HG02642 (cell line): Measurements from ENCODE around the gene SLC16A5.

Experiments used
- ATAC-seq: cut with Tn5 transposase; IDR thresholded peaks from one replicate; pipeline ENCODE4 v1.9.1; 2021; ENCODE audit warnings: mild to moderate bottlenecking; ENCODE audit not compliant: unreplicated experiment, poor library complexity

The SLC16A5 gene

DNA sequence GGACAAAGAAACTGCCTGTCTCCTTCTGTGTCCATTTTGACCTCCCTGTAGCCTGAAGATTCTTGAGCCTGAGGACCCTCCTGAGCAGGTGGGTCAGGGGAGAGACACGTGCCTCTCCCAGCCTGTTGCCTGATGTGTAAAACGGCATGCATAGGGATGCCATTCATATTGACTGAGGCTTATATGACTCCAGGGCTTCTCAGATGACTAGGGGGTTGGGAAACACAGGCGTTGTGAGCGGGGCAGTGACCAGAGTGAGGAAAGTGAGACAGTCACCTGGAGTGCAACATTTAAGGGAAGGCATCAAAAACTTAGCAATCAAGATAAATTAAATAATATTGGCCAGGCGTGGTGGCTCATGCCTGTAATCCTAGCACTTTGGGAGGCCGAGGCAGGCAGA, 5.1 kb upstream of the SLC16A5 start:
- no peak for ATAC-seq

DNA sequence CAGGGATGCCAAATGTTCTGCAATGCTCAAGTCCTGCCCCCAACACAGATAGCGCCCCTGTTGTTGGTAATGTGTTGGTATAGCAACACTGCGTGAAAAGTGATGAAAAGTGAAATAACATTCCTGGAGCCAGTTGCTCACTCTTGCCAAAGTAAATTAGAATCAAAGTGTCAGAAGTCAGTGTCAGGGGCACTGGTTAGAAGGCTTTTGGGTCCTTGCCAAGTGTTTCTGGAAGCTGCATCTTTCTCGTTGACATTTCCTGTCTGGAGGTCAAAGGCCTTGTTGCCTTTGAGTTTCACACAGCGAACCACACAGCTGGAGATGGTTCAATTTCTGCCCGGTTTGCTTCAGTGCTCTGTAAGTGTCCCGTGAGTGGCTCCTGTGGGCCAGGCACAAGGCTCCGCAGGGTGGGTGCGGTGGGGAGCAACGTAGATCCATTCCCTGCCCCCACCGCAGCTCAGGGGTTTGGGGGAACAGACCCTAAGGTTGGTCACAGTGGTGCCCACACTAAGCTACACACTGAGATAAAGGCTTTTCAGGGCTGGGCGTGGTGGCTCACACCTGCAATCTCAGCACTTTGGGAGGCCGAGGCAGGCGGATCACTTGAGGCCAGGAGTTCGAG, 3.6 kb upstream of the SLC16A5 start:
- ATAC-seq = no peak

DNA sequence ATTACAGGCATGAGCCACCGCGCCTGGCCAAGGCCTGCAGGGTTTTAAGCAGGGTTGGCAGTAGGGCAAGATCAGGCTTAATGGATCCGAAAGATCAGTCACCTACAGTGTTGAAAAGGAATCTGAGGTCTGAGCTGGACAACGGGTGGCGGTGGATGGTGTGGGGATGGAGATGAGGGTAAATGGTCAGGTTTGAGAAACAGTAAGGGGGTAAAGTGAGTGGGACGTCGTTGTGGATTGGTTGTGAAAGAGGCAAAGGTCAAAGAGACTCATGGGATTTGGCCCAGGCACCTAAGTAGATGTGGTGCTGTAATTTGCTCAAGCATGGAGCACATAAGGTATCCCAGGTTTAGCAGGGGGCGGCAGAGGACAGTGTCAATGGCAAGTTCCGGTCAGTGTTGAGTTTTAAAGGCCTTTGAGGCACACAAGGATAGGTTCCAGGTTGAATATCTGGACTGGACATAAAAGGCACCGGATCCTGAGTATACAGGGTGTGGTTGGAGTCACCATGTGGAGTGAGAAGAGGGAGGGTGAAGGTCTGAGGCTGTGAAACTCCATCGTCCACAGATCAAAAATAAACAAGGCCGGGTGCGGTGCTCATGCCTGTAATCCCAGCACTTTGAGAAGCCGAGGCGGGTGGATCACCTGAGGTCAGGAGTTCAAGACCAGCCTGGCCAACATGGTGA, 1.1 kb upstream of the SLC16A5 start:
- ATAC-seq = no peak

DNA sequence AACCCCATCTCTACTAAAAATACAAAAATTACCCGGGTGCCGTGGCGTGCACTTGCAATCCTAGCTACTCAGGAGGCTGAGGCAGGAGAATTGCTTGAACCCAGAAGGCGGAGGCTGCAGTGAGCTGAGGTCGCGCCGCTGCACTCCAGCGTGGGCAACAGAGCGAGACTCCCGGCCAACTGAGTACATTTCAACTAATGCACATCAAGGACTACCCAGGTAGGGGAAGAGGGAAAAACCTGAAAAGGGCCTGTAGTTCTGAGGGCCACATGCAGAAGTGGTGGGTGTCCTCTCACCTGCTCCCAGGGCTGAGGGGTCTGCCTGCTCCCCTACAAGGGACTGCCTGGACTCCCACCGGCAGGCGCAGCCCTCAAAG, 584 bp upstream of the SLC16A5 start:
- no peak for ATAC-seq

DNA sequence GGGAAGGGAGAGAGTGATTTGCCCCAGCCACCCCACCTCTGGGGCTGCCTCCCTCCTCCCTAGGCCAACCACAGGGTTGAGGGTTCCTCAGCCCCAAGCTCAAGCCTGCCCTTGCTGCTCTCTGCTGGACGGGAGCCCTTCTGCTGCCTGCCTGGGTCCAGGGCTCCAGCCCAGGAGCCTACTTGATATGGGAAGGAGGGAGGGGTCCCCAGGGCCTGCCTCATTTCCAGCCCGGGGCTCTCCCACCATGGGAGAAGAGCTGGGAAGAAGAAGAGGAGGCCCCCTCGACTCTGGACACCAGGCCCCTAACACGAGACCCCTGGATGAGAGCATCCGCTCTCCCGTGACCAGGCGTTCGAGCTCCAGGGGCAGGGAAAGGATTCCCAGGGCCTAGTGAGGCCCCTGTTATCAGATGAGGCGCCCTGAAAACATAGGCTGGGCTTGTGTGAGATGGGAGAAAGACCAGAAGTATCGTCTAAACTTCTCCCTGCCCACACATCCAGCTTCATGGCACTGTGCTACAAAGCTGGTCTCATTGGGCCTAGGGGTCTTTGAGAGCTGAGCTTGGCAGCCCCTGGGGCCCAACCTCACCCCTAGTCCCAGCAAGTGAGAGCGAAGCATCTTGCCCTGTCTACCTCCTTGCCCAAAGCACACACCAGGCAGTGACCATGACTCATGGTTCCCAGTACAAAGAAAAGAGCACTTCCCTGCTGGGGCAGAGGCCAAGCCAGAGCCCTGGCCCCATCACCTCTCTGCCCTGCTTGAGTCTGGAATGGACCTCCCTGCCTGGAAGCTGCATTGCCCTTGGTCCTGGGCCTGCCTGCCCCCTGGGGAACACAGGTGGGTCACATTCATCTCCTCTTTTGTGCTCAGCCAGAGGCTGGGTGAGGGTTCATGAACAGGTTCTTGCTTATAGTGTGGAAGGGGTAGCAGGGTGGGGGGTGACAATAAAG, 987 bp downstream of the SLC16A5 start:
- ATAC-seq = peak; percentile 10

DNA sequence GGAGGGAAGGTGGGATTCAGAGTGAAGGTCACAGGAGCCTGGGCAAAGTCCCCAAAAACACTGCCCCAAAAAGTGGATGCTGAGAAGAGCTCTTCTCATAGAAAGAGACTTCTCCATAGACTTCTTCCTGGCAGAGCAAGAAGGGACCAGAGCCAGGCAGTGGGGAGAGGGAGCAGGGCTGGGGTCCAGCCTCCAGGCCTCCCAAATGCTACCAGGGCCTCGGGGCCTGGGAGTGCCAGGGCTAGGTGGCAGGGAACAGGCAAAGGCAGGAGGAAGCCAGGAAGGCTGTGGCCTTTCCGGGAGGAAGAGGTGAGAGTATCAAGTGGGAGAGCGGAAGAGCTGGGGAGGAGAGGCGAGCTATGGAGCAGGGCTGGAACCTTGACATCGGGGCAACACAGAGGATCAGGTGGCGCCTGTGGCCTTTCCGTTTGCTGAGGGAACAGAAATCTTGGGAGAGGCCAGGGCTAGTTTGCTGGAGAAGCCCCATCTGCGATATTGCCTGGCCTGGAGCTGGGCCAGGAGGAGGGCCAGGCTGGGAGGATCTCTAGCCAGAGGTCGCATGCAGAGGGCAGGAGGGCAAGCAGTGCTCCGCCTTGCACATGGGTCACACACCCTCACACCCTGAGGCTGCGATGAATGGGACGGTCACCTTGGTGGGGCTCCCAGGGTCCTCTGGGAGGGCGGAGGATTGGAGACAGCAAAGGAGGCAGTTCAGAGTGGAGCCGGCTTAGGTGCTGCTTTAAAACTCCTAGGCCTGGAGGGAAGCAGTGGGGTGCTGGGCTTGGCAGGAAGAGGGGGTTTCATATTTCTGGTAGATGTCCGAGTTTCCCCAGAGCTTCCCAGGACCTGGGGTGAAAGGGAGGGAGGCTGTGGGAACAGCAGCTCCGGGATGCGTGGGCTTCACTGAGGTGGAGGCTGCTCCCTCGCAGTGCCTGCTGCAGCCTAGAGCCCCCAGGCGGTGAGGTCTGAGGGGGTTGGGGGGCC, 3.4 kb downstream of the SLC16A5 start:
- no peak for ATAC-seq

DNA sequence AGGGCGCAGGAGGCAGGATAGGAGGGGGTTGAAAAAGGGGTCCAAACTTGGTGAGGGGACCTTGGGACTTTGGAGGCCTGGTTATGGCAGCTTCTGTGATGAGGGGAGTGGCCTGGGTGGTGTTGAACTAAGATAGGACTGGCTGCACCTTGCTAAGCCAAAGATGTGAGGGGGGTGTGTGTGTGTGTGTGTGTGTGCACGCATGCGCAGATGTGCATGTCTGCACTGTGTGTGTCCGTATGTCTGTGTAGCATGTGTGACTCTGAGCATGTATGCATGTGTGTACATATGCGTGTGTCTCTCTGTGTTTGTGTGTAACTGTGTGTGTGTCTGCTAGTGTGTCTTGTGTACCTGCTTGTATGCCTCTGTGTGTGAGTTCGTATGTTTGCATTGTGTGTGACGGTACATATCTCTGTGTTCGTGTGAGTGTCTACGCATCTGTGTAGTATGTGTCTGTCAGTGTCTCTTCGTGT, 4.1 kb downstream of the SLC16A5 start:
- no peak for ATAC-seq

DNA sequence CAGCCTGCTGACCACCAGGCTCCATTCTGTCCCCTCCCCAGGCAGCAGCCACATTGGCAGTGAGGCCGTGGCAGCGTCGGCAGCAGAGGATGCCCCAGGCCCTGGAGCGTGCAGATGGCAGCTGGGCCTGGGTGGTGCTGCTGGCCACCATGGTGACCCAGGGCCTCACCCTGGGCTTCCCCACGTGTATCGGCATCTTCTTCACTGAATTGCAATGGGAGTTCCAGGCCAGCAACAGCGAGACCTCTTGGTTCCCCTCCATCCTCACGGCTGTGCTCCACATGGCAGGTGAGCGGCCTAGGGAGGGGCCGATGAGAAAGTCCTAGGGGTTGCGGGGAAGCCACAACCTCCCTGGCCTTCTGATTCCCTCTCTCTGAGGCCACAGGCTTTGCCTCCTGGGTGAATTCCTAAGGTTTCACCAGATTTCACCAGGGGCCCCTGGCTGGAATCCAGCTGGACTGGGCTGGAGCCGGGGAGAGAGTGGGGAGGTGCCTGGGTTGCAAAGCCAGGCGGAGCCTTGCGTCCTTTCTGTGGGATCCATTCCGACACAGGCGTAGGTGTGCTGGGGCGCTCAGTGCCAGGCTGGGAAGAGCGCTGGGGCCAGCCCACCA, 5.9 kb downstream of the SLC16A5 start:
- ATAC-seq = no peak

DNA sequence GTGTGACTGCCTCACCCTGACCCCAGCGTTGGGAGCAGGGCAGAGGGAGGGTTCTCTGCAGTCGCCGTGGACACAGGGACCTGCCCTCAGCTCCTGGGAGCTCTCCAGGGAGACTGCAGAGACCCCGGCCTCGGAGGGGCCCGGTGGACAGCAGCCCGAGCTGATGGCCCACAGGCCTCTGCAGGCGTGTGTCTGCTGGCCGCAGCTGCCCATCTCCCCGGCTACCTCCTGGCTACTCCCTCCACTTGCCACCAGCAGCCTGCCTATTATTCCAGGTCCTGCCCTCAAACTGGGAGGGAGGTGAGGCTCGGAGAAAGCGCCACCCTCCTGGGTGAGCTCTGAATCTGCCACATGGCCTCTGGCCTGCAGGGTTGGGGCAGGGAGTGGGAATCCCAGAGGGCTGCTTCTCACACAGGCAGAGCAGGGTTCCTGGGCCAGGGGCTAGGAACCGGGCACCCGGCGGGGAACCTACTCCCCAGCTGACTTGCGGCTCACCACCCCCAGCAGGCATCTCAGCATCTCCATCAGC, 7.2 kb downstream of the SLC16A5 start:
- no peak for ATAC-seq

DNA sequence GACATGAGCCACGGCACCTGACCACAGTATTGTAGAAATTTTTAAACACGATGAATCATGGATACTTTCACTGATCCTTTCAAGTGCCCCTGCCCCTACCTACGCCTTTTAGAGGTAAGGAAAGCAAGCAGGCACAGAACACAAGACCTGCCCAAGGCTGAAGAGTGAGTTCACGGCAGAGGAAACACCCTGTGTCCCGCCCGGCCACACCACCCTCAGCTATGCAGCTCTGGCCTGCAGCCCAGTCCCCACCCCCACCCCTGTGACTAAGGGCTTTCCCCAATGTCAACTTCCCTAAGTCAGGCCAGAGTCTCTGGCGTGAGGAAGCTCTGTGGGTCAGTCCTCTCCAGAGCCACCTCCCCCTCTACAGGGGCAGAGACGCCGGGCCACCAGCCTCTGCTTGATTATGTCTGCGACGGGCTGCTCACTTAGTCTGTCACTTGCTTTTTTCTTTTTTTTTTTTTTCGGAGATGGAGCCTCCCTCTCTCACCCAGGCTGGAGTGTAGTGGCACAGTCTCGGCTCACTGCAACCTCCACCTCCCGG, 8.4 kb downstream of the SLC16A5 start:
- no peak for ATAC-seq

DNA sequence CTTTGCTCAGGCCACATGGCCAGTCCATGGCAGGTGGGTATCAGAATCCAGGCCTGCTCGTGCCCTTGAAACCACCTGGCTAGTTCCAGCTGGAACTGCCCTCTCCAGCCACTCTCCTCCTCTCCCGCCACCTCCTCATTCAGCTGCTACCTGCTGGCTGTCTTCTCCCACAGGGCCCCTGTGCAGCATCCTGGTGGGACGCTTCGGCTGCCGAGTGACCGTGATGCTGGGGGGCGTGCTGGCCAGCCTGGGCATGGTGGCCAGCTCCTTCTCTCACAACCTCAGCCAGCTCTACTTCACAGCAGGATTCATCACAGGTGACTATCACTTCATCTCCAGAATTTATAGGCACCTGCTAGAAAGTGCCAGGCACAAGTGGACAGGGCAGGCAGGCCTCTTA, 10.1 kb downstream of the SLC16A5 start:
- no peak for ATAC-seq

DNA sequence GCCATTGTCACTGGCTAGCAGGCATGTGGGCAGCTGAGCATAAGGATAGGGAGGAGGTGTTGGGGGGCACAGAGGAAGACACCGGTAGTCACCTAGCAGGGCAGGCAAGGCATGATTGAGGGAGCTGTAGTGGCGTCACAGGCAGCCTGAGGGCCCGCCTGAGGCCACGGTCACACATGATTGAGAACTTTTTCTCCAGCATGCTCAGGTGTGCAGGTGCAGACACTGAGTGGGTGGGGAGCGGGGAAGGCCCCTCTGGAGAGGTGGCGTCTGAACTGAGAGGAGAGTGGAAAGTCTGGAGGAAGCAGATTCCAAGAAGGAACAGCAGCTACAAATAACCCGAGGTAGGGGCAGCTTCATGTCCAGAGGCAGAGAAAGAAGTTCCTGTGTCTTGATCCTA, 11.1 kb downstream of the SLC16A5 start:
- ATAC-seq = no peak

DNA sequence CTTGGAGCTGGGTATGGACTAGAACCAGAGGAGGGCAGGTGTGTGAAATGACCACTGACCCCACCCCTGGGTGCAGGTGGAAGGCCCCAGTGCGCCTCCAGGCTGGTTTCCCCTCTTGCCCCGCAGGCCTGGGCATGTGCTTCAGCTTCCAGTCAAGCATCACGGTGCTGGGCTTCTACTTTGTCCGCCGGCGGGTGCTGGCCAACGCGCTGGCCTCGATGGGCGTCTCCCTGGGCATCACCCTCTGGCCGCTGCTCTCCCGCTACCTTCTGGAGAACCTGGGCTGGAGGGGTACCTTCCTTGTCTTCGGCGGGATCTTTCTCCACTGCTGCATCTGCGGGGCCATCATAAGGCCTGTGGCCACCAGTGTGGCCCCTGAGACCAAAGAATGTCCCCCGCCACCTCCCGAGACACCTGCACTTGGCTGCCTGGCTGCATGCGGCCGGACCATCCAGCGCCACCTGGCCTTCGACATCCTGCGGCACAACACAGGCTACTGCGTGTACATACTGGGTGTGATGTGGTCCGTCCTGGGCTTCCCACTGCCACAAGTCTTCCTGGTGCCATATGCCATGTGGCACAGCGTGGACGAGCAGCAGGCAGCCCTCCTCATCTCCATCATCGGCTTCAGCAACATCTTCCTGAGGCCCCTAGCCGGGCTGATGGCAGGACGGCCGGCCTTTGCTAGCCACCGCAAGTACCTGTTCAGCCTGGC, 12.3 kb downstream of the SLC16A5 start:
- no peak for ATAC-seq

DNA sequence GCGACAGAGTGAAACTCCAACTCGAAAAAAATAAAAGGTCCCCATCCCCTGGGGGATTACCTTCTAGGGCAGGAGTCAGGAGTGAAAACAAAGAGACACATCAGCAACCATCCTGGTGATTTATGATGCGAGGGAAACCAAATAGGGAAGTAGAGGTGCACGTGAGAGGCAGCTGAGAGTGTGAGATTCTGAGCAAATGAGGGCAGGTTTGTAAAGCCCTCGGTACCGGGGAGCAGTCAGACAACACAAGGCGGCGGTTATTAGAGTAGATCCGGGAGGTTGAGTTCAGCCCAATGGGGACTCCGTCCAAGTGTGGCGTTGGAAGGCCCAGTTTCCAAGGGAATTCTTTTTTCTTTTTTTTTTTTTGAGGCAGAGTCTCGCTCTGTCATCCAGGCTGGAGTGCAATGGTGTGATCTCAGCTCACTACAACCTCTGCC, 14.6 kb downstream of the SLC16A5 start:
- ATAC-seq = peak; percentile 40

DNA sequence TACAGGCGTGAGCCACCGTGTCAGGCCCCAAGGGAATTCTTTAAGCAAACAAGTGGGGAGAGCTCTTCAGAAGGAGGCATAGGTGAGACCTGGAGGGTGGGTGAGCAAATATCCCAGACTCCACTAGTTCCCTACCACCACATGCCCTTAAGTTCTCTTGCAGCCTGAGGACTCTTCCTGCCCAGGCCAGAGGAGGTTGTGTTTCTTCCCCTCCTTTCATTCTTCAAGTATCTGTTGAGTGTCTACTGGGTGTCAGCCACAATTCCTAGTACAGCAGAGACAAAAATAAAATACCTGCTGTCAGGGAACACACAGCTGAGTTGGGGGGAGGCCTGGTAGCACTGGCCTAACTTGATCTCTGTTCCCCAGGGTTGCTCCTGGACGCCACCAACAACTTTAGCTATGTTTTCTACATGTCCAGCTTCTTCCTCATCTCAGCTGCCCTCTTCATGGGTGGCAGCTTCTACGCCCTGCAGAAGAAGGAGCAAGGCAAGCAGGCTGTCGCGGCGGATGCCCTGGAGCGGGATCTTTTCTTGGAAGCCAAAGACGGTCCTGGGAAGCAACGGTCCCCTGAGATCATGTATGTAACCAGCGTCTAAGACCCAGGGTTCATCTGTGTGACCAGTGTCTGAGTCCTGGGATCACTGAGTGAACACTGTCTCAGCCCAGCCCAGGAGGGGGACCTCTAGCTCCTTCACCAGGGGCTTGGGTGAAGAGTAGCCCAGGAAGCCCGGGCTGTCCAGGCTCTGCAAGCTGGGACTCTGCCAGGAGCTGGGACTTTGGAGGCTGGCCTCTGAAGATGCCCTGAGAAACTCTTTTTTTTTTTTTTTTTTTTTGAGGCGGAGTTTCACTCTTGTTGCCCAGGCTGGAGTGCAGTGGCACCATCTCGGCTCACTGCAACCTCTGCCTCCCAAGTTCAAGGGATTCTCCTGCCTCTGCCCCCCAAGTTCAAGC, 16.1 kb downstream of the SLC16A5 start:
- ATAC-seq = no peak

DNA sequence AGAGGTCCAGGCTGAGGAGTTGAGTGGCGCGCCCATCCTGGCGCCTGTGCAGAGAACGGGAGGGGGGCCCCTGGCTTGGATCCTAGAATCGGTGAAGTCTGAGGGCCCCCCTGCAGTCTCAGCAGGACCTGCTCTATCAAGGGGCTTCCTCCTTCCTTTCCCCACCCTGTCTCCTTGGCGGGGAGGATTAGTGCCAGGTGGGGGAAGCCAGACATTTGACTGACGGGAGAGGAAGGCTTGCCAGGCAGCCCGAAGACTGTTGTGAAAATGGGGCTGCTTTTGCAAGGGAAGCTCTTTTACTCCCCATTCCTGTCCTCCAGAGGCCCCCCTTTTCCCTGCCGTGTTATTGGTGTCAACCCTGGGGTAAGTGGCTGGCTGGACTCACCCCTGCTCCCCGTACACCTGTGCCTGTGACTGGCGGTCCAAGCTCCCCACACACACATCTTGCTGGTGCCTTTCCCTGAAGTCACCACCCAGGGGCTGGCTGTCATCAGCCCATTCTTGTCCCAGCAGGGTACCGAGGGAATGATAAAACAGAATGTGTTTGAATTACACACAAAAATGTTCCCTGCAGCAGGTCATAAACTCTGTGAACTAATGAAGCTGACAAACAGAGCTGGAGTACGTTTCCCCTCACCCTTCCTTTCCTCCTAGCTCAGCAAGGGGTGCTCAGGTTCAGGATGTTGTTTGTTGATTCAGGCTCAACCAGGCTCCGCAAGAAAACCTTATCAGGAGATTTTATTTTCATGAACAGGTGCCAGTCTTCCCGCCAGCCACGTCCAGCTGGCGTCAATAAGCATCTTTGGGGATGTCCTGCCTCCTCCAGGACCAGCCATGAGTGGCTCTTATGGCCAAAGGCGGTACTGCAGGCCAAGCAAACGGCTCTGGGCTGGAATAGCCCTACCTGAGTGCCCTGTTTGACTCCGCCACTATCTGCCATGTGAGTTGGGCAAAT, 17.6 kb downstream of the SLC16A5 start:
- ATAC-seq = no peak
